Activated T-helper 1 cell treated with anti-CD3 and anti-CD28 coated beads, Interleukin-2, amount 50 U/mL, for 16 hours (primary cell): ENCODE measurements around the gene NT5DC3.

ENCODE experiments used
- DNase-seq, 2 donors: peaks; one replicate each; pipeline ENCODE4 v3.0.0-alpha.2; 2020; ENCODE audit warnings: low read depth in 1 of 2, low spot score in 1 of 2

Gene NT5DC3

DNA sequence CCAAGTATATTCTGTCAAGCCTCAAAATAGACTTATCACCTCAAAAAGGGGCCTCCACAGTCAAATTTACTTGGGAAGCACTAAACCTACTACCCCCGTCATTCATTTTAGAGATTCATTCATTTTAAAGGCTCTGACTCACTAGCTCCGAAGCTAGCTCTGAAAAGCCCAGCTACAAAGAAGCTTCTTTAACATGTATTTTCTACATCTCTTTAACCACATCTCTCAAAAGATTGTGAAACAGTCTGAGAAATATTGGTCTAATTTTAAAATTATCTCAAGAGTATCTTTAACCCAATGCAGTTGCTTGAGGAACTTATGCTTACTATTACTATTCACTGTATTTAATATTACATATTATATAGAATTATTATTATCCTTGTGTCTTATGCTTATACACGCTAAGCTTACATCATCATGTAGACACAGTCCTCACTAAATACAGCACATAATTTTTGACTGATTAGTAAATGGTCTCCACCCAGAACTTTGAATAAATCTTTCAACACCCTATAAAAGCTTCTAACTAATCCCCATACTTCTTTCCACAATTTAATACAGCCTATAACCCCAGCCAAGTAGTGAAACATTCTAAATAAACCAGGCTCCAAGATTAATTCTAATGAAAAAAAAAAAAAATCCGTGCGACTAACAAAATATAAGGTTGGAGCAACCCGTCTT is 7.8 kb downstream of the NT5DC3 start:
- no peak for DNase-seq

DNA sequence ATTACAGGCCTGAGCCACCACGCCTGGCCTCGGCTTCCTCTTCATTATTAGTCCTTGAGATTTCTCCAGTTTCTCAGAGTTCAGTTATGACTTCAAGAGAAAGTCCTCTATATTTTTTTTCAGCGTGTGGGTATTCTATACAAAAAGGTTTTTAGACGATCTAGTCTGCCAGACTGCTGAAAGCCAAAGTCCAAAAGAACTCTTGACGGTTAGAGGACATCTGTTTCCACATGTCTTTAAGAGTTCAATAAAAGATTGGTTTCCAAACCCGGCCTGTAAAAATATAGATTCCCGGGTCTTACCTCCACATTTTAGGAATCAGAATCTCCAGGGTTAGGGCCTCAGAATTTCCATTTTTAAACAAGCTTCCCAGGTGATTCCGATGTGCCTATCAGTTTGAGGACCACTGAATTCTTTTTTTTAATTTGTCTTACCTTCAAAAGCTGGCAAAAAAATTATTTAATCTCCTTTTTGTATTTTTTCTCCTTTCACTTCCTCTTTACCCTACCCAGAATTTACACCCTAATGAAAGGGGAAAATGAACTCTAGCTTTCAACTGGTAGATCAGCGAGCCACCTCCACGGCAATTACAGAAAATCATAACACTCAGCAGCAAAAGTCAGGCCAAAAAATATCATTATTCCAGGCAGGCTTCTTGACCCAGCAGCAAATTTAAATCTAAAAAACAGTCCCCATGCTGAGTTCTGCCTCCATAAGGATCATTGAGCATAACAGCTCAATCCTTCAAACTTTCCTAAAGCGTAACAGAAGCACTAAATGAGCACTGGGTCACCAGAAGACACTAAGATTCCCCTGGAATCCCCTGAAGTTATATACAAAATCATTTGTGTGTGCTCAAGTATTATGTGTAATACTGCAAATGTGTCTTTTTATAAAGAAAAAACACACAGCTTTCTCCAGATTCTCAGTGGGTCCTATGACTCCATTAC is 8.7 kb downstream of the NT5DC3 start:
- no peak for DNase-seq

DNA sequence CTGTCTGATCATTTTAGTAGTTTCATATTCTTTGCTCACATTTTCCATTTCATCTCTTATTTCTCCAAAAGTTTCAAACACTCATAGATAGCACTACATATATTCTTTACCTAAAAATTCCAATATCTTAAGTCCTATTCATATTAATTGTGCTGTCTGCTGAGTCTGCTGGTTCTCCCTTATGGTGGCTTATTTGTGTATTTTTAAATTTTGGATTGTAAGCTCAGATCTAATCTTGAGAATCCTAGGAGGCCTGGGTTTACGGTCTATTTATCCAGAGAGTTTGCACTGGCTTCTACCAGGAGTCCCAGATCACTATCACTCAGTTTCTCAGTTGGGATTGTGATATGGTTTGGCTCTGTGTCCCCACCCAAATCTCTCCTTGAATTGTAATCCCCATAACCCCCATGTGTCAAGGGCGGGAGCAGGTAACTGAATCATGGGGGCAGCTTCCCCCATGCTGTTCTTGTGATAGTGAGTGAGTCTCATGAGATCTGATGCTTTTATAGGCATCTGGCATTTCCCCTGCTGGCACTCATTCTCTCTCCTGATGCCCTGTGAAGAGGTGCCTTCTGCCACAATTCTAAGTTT is 10.2 kb downstream of the NT5DC3 start:
- no peak for DNase-seq

DNA sequence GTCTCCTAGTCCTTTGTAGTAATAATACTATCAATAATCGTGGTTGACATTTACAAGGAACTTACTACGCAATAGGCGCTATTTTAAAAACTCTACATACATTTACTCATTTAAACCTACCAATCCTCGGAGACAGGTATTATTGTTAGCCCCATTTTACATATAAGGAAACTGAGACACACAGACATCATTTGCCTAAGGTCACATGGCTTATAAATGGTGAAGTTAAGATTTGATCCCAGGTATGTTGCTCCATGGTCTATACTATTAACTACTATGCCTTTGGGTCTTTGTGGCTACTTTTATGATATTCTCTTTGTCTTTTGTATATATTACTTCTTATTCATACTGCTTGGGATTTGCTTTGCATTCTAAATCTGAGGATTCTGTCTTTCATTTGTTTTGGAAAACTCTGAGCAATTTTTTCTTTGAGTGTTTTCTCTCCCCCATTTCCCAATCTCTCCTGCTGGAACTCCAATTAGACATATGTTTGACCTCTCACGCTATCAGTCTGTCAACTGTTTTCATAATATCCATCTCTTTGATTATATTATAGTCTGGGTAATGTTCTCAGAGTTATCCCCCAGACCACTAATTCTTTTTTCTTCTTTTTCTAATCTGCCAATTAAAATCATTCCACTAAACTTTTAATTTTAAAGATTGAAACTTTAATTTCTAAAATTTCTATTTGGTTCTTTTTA is 10.9 kb downstream of the NT5DC3 start:
- no peak for DNase-seq

DNA sequence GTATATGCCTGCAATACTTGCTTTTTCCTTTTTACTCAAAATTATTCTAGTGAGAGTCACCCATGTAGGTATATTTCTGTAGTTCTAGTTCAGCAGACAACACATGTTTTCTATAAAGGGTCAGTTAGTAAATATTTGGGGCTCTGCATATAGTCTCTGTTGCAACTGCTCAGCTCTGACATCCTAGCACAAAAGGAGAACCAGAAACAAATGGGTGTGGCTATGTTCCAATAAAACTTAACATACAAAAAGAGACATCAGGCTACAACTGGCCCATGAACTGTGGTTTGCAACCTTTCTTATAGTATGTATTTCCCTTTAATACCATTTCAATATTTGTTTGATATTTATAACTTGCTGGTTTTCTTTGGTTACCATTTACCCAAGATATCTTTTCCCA is 11.9 kb downstream of the NT5DC3 start:
- no peak for DNase-seq

DNA sequence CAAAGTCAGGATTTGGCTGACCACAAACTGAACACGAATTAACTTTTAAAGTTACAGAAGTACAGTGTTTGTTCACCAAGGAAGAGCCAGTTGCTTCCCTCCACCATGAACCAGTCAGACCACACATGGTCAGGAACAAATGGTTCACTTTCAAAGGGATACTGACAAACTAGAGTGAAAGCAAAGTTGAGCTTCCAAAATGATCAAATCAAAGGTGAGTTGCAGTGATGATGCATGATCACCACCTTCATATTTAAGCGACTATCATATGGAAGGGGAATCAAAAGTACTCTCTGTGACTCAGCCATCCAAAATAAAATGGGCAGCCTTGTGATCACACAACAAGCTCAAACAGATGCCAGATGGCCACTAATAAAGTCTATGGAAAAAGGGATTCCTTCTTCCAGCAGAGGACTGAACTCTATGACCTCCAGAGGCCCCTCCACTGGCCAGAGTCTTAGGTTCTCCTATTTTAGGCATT is 13.1 kb downstream of the NT5DC3 start:
- DNase-seq, result no peak

DNA sequence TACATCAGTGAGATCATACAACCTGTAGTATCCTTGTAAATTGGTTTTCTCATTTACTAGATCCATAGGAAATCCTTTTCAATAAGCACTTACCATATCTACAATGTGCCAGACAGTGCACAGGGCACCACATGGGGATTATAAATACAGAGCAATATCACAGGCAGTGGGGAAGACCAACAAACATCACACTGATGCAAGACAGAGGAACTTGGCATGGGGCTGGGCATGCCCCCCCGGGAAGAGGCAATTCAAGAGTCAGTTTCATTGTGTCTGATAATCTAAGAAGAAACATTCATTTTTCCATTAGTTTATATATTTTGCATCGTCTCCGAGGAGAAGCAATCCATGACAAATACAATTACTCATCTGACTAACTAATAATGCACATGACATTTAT is 16.2 kb downstream of the NT5DC3 start:
- DNase-seq, result no peak

DNA sequence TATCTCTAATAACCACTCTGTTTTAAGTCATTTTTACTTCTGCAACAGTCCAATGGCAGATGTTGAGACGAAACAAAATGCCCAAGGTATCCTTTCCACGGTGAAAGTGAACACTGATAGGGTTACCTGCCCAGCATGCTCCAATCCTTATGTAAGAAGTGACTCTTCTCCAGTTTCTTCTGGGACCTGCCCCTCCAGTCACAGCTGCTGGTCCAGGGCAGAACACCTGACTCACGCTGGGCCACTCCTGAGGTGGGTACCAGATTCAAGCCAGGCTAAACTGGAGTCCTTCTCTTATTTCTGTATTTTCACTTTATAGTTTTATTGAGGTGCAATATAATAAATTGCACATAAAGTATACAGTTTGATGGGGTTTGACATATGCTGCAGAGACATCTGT is 16.7 kb downstream of the NT5DC3 start:
- no peak for DNase-seq

DNA sequence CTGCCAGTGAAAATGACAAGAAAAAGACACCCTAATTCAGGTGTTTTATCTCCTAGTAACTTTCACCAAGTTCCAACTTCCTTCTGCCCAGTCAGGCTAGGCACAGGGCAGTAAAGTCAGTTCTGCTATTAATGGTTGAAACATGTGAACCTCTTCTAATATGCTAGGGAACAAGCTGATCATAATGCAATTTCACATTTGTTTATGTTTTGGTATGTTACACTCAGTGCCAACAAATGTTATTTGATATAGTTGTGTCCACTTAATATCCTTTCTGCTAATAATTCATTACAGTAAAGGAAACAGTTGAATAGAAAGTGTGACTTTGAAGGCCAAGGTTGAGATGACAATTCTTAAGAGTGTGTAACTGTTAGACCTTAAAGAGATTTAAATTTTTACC is 17.2 kb downstream of the NT5DC3 start:
- no peak for DNase-seq

DNA sequence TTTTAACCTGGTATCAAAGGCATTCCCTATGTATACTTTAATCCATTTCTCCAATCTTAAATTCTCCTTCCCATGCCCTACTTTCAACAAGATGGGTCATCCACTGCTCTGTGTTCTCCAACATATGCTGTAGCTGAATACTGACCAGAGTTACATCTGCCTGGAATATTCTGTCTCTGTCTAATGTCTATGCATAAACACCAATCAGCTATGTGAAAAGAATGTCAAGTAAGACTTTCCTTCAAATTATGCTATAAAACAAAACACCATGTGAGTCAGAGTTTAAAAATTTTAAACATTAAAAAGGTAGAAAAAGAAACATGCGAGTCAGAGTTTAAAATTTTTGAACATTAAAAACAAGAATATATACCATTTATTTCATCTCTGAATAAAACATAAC is 19.3 kb downstream of the NT5DC3 start:
- DNase-seq, result no peak

DNA sequence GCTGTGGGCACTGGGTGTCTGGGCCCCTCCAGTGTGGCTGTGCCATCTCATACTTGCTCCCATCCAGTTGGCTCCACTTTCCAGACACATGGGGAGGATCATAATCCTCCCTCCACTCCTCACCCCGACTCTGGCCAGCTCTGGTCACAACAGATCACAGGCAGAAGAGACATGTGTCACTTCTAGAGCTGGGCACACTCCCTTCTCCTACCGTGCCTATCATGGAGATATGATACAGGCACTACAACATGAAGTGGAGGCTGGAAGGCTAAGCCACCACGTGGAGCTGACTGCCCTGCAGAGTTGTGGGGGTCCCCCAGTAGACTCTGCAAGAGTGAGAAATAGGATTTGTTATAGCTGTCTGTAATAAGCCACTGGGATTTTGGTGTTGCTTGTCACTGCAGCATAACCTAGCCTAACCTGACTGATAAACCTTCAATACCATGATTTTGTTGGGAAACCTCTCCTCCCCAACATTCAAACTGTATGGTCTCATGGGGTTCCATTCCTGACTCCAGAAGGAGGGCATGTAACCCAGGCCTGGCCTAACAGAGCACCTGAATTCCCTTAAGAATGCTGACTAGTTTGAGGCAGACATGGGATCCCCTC is 20.0 kb downstream of the NT5DC3 start:
- no peak for DNase-seq

DNA sequence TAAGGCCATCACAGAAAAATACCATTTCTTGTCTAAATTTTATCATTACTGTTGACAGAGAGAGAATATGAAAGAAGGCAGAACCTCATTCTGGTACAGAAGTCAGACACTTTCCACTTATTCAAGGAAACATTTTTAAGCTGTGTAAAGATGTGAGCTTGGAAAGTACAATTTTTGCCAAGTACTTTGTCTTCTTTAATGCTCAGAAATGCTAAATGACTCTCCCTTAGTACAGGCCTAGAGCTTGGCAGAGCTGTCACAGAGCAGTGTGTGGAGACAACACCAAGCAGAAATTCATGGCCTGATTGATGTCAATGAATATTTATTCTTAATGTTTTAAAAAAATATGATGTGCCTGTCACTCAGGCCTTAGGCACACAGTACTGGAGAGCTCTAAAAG is 20.7 kb downstream of the NT5DC3 start:
- no peak for DNase-seq

DNA sequence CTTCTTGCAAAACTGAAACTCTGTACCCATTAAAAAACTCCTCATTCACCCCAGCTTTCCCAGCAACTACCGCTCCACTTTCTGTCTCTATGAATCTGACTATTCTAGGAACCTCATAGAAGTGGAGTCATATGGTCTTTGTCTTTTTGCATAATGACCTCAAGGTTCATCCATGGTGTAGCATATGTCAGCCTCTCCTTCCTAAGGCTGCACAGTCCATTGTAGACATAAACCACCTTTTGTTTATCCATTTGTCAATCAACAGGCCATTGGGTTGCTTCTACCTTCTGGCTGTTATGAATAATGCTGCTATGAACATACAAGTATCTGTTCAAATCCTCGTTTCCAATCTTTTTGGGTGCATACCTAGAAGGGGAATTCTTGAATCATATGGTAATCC is 21.1 kb downstream of the NT5DC3 start:
- DNase-seq, result no peak

DNA sequence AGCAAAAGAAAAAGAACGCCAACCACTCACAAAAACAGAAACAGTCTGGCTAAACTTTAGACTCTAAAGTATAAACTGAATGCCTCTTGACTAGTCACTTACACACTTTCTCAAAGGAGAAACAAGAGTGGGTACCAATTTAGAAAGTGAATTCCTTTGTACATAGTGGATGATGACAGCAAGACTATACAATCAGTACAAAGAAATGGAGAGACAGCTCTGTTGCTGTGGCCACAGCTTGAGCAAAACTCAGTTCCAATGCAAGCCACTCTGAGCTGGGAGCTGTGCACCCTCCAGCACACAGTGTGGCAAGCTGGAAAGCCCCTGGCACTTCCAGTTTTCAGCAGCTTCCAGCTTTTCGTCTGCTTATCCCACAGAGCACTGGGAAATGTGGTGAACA is 21.7 kb downstream of the NT5DC3 start:
- no peak for DNase-seq

DNA sequence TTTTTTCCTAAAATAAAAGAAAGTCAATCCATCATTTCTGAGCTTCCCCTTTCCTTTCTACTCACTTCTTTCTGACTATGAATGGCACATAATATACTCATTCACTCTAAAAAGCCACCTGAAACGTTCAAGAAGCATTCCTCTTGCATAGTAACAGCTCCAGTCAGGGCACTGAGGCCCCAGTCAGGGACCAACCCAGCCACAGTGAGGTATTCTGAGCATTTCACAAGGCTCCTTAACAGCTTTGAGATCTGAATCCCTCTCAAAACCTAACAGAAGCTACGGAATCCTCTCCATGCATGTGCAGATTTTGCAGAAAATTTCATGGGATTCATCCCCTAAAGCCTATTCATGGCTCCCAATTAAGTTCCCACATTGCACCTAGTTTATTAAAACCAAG is 23.2 kb downstream of the NT5DC3 start:
- DNase-seq, result no peak

DNA sequence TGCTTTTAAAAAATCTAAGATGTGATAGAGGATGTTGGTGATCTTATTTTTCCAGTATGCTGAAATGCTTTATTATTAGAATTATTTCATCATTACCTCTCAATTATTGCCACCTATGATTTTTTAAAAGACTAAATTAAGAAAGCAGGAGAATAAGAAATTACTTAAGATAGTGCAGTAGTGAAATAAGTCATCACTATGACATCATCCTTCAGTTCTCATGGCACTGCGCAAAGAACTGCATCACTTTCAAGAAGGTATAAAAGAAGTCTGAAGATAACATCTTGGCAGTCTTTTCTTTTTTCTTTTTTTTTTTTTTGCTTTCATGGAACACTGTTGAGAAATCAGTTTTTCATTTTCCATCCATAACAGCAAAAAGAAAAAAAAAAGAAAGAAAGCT is 24.4 kb downstream of the NT5DC3 start:
- no peak for DNase-seq

DNA sequence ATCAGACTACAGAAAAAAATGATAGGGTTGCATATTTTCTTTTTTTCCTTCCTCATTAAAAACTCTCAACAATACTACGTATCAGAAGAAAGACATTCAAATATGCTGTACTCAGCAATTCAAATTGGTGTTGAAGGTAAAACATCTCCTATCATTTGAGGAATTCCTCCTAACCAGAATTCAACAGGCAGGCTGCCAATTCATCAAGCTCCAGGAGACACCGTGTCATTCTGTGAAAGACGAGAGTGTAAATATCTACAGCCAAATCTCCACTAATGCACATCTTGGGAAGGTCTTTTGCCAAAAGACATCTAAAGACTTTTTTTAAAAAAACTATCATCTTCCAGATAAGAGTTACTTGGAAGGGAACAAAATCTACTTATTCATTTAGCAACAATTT is 26.6 kb downstream of the NT5DC3 start:
- DNase-seq, result no peak

DNA sequence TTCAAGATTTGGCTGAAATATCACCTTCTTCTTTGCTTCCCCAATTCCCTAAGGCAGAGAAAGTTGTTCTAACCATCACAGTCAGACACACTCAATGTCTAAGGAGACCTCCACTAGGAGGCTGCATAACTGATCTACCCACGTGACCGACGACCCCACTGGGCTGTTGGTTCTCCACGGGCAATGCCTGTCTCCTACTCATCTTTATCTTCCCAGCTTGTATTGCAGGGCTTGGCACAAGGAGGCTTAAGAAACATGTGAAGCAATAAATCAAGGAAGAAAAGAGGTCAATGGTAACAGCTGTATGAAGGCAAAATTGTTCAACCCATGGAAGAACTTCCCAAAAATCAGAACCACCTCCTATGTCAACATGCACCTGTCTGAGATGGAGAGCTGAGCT is 27.1 kb downstream of the NT5DC3 start:
- no peak for DNase-seq

DNA sequence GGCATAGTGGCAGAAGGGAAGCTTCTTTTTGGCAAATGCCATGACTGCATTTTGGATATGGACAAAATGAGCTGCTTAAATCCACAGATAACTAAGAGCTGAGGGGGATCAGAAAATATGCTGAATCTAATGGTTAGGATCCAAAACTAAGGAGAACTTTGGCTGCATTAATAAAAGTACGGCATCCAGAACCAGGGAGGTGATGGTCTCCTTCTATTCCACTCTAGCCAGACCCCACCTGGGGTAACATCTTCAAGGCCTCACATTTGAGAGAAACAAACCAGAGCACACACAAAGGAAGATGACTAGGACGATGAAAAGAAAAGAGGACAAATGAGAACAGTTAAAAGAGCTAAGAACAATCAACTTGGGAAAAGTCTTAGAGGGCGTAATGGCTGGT is 27.6 kb downstream of the NT5DC3 start:
- no peak for DNase-seq

DNA sequence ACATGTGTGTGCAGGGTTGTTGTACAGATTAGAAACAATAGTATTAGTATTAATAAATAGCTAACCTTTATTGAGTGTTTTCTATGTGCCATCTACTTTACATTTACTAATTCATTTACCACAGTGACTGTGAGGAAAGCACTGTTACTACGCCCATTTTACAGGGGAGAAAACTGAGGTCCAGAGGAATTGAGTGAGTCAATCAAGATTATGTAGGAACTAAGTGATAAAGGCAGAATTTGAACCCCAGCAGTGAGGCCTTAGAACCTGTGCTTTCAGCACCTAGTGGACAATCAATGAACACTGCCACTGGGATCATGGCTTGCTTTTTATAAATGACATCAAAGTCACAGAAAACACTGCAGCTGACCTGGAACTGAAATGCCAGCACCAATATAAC is 28.2 kb downstream of the NT5DC3 start:
- DNase-seq, result no peak

DNA sequence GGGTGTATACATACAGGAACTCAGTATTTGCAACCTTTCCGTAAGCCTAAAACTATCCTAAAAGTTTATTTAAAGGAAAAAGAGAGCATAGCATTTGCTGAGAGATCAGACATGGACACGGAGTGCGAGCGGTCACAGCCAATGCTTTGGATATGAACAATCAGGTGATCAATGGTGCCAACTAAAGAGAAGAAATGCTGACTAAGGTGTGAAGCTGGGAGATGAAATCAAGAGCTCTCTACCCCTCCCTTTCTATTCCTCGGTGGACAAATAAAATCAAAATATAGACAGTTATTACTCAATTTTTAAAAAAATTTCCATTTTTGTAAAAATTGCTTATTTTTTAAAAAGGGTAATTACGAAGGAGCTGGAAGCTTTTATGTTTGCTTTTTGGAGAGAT is 29.2 kb downstream of the NT5DC3 start:
- DNase-seq, result no peak
